GM19324 (cell line): ENCODE measurements around the gene PKHD1.
A peak's percentile ranks its signal among the peaks of the same experiment; 100 is the strongest.

Experiments used
- ATAC-seq: cut with Tn5 transposase; IDR thresholded peaks from one replicate; pipeline ENCODE4 v1.9.1; 2021; ENCODE audit warnings: mild to moderate bottlenecking, moderate library complexity; ENCODE audit not compliant: unreplicated experiment, low FRiP score

Gene PKHD1

GRCh38 chr6:52109171-52109571 lies 21.8 kb upstream of the PKHD1 start:
- ATAC-seq, result no peak

- ATAC-seq, result no peak
Observed at GRCh38 chr6:52108128-52108527, 20.7 kb upstream of the PKHD1 start.

DNA sequence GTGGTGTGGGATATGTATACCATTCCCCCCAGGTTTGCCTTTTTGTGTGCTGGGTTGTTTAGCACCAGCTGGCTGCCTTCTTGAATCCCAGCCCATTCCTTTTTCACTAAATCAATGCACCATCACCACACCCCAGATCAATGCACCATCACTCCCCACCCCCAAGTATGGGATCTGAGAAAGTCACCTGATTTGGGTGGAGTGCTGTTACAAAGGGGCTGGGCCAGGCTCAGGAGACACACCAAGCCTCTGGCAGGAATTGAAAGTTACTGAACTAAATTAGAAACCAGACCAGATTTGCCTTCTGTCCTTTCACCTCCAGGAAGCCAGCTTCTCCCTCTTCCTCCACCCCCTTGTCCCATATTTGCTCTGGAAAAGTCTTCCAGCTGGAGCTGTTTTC lies 19.6 kb upstream of the PKHD1 start:
- no peak for ATAC-seq

DNA sequence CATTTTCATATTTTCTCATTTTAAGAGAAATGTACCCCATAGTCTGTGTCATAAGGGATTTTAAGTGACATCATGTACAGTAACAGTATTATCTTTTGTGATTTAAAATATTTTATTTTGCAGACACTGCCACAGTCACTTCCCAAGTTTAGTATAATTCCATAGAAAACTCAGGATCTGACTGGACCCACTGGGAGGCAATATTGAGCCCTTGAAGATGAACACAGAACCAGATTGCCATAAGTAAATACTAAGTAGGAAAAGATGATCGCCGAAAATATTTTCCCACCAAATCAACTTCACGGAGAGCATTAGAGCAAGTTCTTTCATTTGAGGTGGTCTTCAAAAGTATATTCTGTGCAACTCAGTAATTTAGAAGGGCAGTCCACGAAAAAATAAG lies 17.6 kb upstream of the PKHD1 start:
- no peak for ATAC-seq

- no peak for ATAC-seq
Observed at GRCh38 chr6:52103623-52104022, 16.2 kb upstream of the PKHD1 start.

DNA sequence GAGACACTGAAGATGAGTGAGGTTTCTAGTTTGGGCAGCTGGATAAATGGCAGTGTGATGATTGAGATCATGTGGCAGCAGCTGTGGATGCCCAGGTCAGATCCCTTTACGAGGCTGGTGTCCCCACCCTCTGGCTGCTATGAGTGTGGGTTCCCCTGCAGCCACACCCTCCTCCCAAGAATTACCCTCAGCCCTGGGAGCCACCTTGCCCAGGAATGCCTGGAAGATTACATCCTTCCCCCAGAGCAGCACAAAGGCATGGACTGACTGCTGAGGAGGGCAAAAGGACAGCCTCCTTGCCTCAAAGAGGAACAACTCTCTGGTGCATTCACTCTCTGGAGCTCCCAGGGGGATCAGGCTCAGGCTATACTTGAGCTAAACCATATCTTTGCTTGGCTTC lies 15.0 kb upstream of the PKHD1 start:
- ATAC-seq, result no peak

GRCh38 chr6:52098721-52099120 lies 11.3 kb upstream of the PKHD1 start:
- ATAC-seq, result no peak

GRCh38 chr6:52089758-52090348 lies 2.4 kb upstream of the PKHD1 start:
- ATAC-seq, result no peak

DNA sequence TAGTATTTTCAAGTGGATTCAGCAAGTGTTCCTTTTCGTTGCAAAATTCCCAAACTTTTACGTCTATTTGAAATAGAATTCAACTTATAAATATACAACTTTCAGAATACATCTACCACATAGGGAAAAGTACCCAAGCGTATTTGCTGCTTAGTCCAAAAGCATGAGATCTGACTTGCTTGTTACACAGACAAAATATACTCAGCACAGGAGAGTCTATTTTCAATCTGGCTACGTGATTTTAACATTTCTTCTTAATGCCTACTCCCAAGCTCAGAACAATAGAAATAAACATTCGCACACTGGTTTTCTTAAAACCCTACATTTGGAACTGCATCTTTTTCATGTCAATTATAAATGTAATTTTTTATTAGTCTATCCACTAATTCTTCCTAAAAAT lies 672 bp downstream of the PKHD1 start:
- no peak for ATAC-seq

- no peak for ATAC-seq
Observed at GRCh38 chr6:52081237-52081636, 6.2 kb downstream of the PKHD1 start.

DNA sequence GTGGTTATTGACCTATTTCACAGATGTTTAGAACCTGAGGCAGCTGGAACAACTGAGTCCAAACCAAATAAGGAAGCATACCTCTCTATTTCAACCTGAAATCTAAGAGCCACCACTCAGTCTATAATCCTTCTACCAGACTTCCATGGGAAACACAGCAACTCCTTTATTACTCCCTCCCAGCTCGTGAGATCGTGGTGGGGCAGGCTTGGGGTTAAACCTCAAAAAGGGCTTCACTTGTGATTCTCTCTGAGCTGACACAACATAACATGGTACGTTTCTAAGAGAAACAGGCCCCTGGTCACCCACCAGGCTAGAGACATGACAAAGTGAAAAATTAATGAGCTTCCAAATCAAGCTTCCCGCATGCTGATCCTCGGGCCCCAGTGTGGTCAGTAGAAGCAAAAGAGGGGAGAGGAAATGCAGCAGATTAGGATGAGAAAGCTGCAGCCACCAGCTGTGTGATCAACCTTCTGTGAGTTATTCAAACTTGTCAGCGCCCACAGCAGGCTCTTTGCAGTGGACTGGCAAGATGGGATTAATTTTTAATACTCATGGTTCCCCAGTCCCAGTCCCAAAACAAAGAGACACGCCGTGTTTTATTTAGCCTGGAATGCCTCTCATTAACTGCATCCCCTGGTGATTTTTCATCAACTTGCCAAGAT lies 9.3 kb downstream of the PKHD1 start:
- ATAC-seq, result no peak

- ATAC-seq, result no peak
Observed at GRCh38 chr6:52077180-52077884, 10.1 kb downstream of the PKHD1 start.

DNA sequence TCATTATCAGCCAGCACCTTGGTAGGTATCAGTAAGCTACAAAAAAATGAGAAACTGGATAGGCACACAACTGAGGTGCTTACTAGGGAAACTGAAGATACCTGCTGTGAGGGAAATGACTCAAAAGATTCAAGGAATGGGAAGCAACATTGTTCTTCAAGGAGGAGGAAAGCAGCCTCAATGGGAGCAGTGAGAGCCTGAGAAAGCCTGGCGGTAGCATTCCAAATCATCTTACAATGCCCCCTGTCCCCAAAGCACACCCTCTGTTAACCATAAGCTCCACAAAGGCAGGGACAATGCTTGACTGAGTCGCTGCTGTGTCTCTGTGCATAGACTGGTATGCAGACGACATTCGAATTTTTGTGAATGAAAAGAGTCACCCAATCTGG lies 10.6 kb downstream of the PKHD1 start:
- ATAC-seq, result no peak

DNA sequence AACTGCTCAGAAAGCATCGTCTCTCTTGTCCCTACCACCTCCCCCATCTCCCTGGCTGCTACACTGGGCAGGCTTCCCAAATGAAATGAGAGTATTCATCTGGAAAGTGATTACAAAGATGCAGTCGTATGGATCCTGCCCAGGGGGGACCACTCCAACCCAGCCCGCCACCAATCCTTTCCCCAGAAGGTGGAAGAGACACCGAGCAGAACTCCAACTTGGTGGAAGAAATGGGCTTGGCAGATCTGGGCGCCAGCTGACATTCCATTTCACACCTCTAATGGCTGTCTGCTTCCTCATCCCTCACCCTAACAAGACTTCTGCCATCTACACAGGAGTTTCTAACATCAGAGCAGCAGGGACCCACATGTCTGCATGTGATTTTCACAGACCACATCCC lies 12.7 kb downstream of the PKHD1 start:
- ATAC-seq, result no peak

- no peak for ATAC-seq
Observed at GRCh38 chr6:52074155-52074554, 13.3 kb downstream of the PKHD1 start.

GRCh38 chr6:52065621-52066020 lies 21.8 kb downstream of the PKHD1 start:
- ATAC-seq, result no peak

DNA sequence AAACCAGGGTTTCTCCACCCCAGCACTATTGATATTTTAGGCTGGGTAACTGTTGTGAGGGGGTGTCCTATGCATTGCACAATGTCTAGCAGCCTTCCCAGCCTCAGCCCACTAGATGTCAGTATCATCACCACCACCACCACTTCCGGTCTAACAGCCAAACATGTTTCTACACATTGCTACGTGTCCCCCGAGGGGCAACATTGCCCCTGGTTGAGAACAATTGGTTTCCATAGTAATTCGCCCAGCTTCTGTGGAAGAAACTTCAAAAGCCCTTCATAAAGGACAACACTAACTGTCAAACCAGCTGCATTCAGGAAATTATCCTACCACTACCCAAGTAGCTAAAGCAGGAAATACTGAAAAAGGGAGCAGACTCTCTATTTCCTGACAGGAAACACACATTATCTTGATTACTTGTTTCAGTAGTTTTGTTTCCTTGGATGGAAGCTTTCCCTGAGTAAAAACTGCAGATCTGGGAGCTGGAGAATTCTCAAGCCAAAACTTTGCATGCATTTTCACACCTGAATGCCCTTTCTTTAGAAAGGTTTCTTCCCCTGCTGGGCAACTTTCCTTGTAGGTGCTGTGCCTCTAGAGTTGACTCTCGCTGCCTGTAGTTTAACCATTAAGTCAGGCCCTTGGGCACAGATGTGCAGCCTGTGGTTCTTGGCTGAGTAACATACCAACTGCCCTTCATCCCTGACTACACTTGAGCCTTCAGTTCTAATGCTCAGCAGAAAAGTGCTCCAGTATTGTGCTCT lies 23.6 kb downstream of the PKHD1 start:
- peak; percentile 96 for ATAC-seq

GRCh38 chr6:52061481-52061880 lies 25.9 kb downstream of the PKHD1 start:
- ATAC-seq, result no peak

DNA sequence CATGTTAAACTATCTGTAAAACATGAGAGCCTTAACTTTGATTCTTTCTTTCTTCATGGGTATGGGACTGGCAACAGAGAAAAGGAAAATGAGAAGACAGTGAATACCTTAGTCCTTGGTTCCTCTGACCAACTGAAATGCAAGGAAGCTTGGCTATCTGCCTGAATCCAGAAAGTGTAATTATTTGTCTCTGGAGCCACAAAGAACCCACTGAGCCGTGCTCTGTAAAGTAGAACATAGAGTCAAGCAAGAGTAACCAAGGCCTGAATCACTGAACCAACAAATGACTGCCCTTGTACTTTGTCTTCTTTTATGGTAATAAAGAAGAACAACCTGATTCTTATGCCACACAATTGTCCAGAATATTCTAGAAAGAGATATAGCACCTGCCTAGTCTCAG lies 27.6 kb downstream of the PKHD1 start:
- no peak for ATAC-seq

- no peak for ATAC-seq
Observed at GRCh38 chr6:52055451-52055850, 32.0 kb downstream of the PKHD1 start.

DNA sequence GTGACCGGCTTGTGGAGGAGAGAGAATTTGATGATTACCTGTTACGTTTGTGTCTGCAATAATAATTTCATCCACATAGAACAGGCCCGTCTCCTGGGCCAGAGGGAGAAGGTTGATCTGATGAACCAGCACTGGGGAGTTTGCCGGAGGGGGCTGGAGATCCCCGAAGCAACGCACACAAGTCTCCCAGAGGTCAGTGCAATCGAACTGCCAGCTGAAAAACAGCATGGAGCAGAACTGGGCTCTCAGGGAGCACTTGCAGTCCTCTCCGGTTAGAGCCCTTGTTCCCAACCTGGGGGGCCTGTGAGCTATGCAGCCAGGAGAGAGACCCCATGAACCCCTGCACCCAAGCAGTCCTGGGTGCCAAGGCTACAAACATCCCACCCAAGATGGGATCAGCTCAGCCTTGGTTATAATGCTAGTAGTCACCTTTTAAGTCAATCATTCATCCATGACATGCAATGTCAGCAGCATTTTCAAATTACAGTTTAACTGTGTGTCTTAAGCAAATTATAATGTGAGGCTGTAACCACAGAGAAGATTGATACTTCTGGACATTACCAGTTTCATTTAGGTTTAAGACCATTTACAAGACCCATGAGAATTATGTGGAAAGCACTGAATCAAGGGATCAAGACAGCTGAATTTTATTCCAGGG lies 34.2 kb downstream of the PKHD1 start:
- ATAC-seq, result no peak
